HL-60 (cell line): ENCODE results near the gene WDFY1.

Source experiments
- POLR2AphosphoS5 ChIP-seq: IDR thresholded peaks from 2 replicates; pipeline ENCODE4 v1.6.1; 2012; ENCODE audit warnings: low read depth
- TF ChIP-seq, protein P1 (sequence below): IDR thresholded peaks from one replicate; pipeline ENCODE4 v1.5.1; 2011; ENCODE audit warnings: low read length, control low read depth, inconsistent platforms; ENCODE audit not compliant: insufficient read depth
- TF ChIP-seq, protein P2 (sequence below): IDR thresholded peaks from 2 replicates; pipeline ENCODE4 v1.6.1; 2012; ENCODE audit warnings: low read depth; ENCODE audit not compliant: insufficient replicate concordance

DNA sequence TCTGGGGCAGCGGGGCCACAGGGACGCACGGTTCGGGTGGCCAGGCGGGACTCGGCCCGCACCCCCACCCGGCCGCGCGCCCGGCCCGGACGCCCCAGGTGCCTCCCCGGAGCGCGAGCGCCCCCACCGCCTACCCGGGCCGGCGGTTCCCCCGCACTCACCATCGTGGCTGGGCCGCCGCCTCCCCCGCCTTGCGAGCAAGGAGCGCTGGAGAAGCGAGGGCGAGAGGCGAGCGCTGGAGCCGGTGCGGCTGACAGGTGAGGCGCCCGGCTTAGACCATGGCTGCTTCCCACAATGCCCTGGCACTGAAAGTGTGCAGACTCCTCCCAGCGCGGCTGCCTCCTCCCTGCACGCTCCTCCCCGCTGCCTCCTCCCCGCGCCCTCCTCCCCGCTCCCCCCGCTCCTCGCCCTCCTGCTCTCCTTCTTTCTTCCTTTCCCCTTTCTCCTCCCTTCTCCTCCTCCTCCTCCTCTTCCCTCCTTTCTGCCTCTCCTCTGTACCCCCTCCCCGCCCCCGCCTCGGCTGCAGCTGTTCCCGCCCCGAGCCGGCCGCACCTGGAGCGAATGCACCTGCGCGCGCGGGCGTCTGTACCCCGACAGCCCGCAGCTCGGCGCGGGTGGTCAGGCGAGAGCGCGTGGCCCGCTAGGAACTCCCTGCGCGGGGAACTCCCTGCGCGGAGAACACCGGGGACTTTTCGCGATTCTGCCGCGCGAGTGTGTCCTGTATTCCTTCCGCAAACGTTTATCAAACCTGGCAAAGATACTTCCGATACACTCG is 107.7 kb downstream of the WDFY1 start, which contains the start of gene AP1S3:
- TF ChIP-seq, protein P1, sequence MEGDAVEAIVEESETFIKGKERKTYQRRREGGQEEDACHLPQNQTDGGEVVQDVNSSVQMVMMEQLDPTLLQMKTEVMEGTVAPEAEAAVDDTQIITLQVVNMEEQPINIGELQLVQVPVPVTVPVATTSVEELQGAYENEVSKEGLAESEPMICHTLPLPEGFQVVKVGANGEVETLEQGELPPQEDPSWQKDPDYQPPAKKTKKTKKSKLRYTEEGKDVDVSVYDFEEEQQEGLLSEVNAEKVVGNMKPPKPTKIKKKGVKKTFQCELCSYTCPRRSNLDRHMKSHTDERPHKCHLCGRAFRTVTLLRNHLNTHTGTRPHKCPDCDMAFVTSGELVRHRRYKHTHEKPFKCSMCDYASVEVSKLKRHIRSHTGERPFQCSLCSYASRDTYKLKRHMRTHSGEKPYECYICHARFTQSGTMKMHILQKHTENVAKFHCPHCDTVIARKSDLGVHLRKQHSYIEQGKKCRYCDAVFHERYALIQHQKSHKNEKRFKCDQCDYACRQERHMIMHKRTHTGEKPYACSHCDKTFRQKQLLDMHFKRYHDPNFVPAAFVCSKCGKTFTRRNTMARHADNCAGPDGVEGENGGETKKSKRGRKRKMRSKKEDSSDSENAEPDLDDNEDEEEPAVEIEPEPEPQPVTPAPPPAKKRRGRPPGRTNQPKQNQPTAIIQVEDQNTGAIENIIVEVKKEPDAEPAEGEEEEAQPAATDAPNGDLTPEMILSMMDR = no peak
- TF ChIP-seq, protein P2, sequence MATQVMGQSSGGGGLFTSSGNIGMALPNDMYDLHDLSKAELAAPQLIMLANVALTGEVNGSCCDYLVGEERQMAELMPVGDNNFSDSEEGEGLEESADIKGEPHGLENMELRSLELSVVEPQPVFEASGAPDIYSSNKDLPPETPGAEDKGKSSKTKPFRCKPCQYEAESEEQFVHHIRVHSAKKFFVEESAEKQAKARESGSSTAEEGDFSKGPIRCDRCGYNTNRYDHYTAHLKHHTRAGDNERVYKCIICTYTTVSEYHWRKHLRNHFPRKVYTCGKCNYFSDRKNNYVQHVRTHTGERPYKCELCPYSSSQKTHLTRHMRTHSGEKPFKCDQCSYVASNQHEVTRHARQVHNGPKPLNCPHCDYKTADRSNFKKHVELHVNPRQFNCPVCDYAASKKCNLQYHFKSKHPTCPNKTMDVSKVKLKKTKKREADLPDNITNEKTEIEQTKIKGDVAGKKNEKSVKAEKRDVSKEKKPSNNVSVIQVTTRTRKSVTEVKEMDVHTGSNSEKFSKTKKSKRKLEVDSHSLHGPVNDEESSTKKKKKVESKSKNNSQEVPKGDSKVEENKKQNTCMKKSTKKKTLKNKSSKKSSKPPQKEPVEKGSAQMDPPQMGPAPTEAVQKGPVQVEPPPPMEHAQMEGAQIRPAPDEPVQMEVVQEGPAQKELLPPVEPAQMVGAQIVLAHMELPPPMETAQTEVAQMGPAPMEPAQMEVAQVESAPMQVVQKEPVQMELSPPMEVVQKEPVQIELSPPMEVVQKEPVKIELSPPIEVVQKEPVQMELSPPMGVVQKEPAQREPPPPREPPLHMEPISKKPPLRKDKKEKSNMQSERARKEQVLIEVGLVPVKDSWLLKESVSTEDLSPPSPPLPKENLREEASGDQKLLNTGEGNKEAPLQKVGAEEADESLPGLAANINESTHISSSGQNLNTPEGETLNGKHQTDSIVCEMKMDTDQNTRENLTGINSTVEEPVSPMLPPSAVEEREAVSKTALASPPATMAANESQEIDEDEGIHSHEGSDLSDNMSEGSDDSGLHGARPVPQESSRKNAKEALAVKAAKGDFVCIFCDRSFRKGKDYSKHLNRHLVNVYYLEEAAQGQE = no peak
- no peak for TF ChIP-seq POLR2AphosphoS5
